Skeletal muscle tissue (tissue), 4 donors: ENCODE results near the gene SCYGR3. TPM values are rescaled to one million over a fixed set of nuclear protein-coding genes. Genes with fewer than 3 reads are reported as not detected.
"Not testable (repeated sequence)": the region's sequence is repeated elsewhere in the genome, so short reads cannot be mapped to it uniquely, and the experiment has no call there.

ENCODE experiments used
- H3K27ac ChIP-seq: one replicate; pipeline ENCODE4 v1.7.0; 2013; ENCODE audit warnings: mild to moderate bottlenecking, low read depth, low read length, inconsistent platforms
- H3K27me3 ChIP-seq, 3 donors: one replicate each; pipeline ENCODE4 v1.7.0; 2013; ENCODE audit warnings: low read length in 3 of 3; ENCODE audit not compliant: control insufficient read depth in 3 of 3, insufficient read depth in 3 of 3
- H3K36me3 ChIP-seq, 3 donors: one replicate each; pipeline ENCODE4 v1.7.0; 2013; ENCODE audit warnings: low read length in 3 of 3; ENCODE audit not compliant: control insufficient read depth in 3 of 3, insufficient read depth in 3 of 3
- H3K4me1 ChIP-seq, 3 donors: one replicate each; pipeline ENCODE4 v1.7.0; 2013; ENCODE audit warnings: low read length in 3 of 3, mild to moderate bottlenecking in 3 of 3; ENCODE audit not compliant: control insufficient read depth in 3 of 3, insufficient read depth in 3 of 3
- H3K4me3 ChIP-seq, 3 donors: one replicate each; pipeline ENCODE4 v1.7.0; 2013; ENCODE audit warnings: low read length in 3 of 3
- H3K9ac ChIP-seq, 3 donors: one replicate each; pipeline ENCODE4 v1.7.0; 2013; ENCODE audit warnings: low read length in 3 of 3, mild to moderate bottlenecking in 3 of 3, moderate library complexity in 2 of 3, low read depth in 1 of 3
- H3K9me3 ChIP-seq, 3 donors: one replicate each; pipeline ENCODE4 v1.7.0; 2013; ENCODE audit warnings: low read length in 3 of 3; ENCODE audit not compliant: control insufficient read depth in 3 of 3
- total RNA-seq: library from RNA; depleted of rRNA; stranded (reverse); fragments of >200 nt; gene quantifications from one replicate; pipeline ENCODE4 v1.2.3, GENCODE V29; 2014
- donor health status: Osteomylitis.

The SCYGR3 gene
- total RNA-seq, 1 donor from 2014 or later, result not detected

DNA sequence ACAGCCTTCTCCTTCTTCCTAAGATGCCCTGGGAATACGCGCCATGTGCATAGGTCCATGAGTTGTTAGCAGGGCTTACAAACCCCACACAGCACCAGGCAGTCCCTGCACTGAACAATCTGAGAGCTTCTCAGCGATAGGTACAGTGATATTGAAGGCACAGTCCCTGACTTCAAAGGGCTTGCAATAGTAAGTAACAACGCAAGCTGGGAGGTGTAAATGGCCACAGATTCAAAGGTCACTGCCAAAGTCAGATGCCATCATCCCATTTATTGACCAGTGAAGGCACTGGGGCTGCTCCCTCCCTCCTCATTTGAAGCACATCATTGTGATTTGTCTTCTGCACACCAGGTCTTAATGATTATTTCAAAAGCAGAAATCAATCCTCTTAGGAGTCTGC is 541 bp upstream of the SCYGR3 start:
- H3K4me1 ChIP-seq, result peaks cover 0 to 3% (median 2%) of the 10 kb centered on the region in 3 donors
- H3K27me3 ChIP-seq, result peaks cover 2 to 7% (median 5%) of the 10 kb centered on the region in 3 donors
- no peak overlapping the region for H3K4me3 ChIP-seq
- H3K36me3 ChIP-seq, result no peaks in the 10 kb centered on the region
- no peak overlapping the region for H3K27ac ChIP-seq
- no peak overlapping the region for H3K9ac ChIP-seq
- H3K9me3 ChIP-seq, result no peaks in the 10 kb centered on the region

DNA sequence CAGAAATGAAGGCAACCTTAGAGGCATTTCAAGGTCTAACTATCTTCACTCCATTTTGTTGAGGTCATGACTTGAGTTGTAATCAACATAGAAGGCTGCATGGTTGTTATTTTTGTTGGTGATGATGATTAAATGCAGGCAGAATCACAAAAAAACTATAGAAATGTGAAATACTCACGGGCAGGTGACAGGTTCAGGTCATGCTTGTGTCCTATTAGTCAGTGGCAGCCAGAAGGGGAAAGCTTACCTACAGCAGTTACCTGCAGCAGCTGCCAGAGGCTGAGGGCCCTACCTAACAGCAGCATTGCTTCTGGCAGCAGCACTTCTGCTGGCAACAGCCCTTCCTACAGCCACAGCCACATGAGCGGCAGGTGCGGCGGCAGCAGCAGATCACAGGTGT is 394 bp downstream of the SCYGR3 start:
- H3K27ac ChIP-seq, result no peak overlapping the region
- H3K4me1 ChIP-seq, result peaks cover 0 to 3% (median 2%) of the 10 kb centered on the region in 3 donors
- H3K27me3 ChIP-seq, result peaks cover 2 to 7% (median 5%) of the 10 kb centered on the region in 3 donors
- no peaks in the 10 kb centered on the region for H3K9me3 ChIP-seq
- H3K9ac ChIP-seq, result no peak overlapping the region
- H3K36me3 ChIP-seq, result no peaks in the 10 kb centered on the region
- H3K4me3 ChIP-seq, result no peak overlapping the region

DNA sequence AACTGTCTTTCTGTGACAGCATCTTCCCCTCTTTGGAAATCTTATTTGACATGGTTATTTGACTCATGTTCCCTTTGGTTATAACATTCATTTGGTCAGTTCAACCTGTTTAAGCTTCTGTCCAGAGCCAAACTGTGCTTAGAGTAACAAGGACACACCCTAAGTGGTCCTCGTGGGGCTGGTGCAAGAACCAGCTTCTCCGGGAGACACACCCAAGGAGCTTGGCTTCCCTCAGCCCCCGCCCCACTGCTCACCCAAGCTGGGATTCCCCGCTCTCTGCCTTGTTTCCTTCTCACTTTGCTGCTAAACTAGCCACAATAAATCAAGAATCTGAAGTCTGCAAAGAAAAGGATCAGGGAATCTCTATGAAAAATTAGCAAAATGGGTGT is 1.4 kb downstream of the SCYGR3 start:
- Histone ChIP-seq H3K9me3 (no peaks in the 10 kb centered on the region), H3K4me1 (peaks cover 0 to 3% (median 2%) of the 10 kb centered on the region in 3 donors), H3K36me3 (no peaks in the 10 kb centered on the region), H3K9ac (no peak overlapping the region), H3K27ac (no peak overlapping the region), H3K27me3 (peaks cover 2 to 7% (median 5%) of the 10 kb centered on the region in 3 donors), H3K4me3 (no peak overlapping the region)

DNA sequence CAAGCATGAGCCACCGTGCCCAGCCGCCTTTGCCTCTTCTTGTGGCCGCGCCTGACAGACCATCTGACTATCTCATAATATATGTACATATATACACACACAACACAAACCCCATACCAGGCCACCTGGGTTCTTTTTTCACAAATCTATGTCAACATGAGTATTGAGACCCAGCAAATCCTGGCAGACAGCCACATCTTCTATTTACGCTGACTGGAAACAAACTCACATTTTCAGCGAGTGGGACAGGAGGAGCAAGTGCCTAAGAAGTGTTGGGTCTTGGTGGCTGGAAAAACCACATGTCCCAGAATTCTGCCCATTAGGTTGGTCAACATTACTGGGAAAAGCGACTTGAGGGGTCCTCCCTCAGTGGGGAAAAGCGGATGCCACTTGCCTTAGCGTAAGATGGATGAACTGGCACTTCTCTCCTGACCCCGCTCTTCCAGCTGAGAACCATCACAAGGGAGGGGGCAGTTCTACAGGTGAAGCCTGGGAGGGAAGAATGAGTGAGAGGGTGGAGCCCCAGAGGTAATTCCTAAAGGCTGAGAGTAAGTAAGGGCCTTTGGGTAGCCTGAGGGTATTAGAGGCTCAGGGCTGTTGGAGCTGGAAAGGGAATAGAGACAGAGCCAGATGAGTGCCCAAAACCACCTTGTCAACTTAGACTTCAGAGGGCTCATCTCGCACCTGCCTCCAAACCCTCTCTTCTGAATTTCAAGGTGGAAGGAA is 1.9 kb downstream of the SCYGR3 start:
- H3K27me3 ChIP-seq, result peaks cover 2 to 7% (median 4%) of the 10 kb centered on the region in 3 donors
- no peak overlapping the region for H3K4me3 ChIP-seq
- H3K4me1 ChIP-seq, result peaks cover 0 to 3% (median 2%) of the 10 kb centered on the region in 3 donors

DNA sequence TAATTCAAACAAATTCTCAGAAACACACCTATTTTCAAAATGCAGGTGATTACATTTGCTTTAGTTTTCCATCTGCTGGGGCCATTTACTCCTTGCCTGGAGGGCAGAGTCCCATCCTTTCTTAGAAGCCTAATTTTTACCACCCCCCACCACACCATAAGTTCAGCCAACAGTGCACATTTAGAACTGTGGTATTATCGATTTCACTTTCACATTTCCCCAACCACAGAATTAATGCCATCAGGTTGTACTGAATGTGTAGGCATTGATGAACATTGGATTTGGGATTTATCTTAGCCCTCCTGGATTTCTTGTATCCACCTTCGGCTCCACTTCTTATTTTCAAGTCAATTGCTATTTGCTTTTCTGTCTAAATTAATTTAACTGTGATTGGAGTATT is 4.5 kb downstream of the SCYGR3 start:
- Histone ChIP-seq H3K4me3 (no peak overlapping the region), H3K9me3 (no peaks in the 10 kb centered on the region), H3K9ac (no peak overlapping the region), H3K27ac (no peak overlapping the region), H3K27me3 (peaks cover 0 to 1% (median 1%) of the 10 kb centered on the region in 3 donors), H3K36me3 (no peaks in the 10 kb centered on the region), H3K4me1 (no peaks in the 10 kb centered on the region)

More for the DNA sequence above, 1.9 kb downstream of the SCYGR3 start:
- Histone ChIP-seq H3K27ac (no peak overlapping the region), H3K9ac (no peak overlapping the region), H3K36me3 (no peaks in the 10 kb centered on the region), H3K9me3 (no peaks in the 10 kb centered on the region)

DNA sequence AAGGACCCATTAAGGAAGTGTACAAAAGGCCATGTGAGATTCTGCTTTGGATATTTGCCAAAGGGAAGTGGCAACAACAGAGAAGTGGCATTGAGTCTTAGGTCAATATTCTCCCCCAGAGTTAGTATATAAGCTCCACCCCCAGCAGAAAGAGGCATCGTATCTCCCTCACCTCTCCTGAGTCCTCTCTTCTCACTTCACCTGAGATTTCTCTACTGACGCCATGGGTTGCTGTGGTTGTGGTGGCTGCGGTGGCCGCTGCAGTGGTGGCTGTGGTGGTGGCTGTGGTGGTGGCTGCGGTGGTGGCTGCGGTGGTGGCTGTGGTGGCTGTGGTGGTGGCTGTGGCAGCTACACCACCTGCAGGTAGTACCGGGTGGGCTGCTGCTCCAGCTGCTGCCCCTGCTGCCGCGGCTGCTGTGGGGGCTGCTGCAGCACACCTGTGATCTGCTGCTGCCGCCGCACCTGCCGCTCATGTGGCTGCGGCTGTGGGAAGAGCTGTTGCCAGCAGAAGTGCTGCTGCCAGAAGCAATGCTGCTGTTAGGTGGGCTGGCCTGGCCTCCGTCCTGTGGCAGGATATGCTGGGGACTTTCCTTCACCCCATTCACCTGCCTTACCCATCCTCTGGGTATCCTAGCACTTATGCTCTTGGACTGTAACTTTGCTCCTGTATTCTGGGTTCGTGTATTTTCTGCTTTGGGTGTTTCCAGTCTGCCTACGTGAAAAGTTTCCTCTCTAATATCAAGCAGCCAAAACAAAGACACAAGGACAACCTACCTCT is 5.9 kb downstream of the SCYGR3 start:
- Histone ChIP-seq H3K4me3 (no peak overlapping the region), H3K4me1 (no peaks in the 10 kb centered on the region), H3K27ac (no peak overlapping the region), H3K36me3 (no peaks in the 10 kb centered on the region), H3K9ac (no peak overlapping the region), H3K27me3 (no peaks in the 10 kb centered on the region), H3K9me3 (no peaks in the 10 kb centered on the region)

DNA sequence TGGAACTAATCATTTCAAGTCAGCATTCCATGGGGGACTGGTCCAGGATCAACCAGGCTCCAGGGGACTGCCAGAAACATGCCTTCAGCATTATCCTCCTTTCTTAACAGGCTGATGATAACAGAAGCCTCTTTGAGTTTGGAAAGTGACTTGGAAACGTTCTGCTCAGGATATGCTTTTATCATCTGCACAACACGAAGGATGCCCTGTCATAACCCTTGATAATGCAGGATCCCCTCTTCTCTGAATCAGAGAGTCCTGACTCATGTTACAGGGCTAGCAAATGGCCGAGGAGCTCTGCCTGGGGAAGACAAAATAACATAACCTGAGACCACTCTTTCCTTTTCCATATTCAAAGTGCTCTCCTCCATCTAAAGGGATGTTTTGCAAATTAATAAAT is 6.7 kb downstream of the SCYGR3 start:
- Histone ChIP-seq H3K36me3 (no peaks in the 10 kb centered on the region), H3K27me3 (no peaks in the 10 kb centered on the region), H3K27ac (no peak overlapping the region), H3K9ac (no peak overlapping the region), H3K4me1 (no peaks in the 10 kb centered on the region), H3K9me3 (no peaks in the 10 kb centered on the region), H3K4me3 (no peak overlapping the region)

DNA sequence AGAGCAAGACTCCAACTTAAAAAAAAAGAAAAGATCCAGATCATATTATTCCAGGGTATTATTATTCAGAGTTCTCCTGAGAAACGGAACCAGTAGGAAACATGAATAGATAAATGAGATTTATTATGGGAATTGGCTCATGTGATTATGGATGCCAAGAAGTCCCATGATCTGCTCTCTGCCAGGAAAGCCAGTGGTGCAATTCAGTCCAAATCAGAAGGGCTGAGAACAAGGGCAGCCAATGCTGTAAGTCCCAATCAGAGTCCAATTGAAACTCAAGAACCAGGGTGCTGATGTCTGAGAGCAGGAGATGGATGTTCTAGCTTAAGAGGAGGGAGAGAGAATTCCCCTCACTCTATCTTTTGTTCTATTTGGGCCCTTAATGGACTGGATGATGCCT is 8.2 kb downstream of the SCYGR3 start:
- Histone ChIP-seq H3K9ac (no peak overlapping the region), H3K9me3 (no peaks in the 10 kb centered on the region), H3K4me1 (no peaks in the 10 kb centered on the region)

DNA sequence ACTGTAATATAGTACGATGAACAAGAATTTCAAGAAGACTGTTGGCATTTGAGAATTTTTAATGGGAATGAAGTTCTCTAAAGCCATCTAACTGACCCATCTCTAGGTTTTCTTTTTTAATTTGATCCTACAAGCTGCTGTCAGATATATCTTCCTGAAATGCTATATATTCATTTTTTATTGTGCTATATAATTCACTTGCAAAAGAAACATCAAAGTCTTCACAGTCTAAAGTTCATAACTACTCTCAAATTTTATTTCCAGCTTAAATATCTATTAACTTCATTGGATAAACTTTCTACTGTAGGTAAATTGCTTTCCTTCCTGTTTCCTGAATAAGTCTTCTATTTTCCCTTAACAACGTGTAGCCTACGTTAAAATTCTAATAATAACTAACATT is 12.3 kb downstream of the SCYGR3 start:
- Histone ChIP-seq H3K9ac (no peak overlapping the region), H3K4me3 (no peak overlapping the region), H3K4me1 (no peaks in the 10 kb centered on the region), H3K36me3 (no peaks in the 10 kb centered on the region), H3K27me3 (no peaks in the 10 kb centered on the region), H3K9me3 (no peaks in the 10 kb centered on the region), H3K27ac (no peak overlapping the region)

More for the DNA sequence above, 8.2 kb downstream of the SCYGR3 start:
- Histone ChIP-seq H3K36me3 (no peaks in the 10 kb centered on the region), H3K4me3 (no peak overlapping the region), H3K27ac (no peak overlapping the region), H3K27me3 (no peaks in the 10 kb centered on the region)

DNA sequence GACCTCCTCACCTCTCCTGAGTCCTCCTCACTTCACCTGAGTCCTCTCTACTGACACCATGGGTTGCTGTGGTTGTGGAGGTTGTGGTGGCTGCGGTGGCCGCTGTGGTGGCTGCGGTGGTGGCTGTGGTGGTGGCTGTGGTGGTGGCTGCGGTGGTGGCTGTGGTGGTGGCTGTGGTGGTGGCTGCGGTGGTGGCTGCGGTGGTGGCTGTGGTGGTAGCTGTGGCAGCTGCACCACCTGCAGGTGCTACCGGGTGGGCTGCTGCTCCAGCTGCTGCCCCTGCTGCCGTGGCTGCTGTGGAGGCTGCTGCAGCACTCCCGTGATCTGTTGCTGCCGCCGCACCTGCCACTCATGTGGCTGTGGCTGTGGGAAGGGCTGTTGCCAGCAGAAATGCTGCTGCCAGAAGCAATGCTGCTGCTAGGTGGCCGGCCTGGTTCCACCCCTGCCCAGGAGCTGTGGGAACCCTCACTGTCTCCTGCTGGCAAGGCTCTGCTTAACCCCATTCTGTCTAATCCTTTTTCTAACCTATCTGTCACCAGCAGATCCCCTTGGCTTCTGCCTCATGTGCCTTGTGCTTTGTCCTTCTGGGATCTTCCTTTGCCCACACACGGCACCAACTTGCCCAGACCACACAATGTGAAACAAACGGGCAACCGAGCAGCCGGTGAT is 15.7 kb downstream of the SCYGR3 start, which contains the start of gene SCYGR2:
Gene SCYGR2 (plus strand): TSS at position 59 of the 669 bp plus-strand sequence. CDS start 0 bp downstream, at position 59.
- H3K36me3 ChIP-seq, H3K27me3 ChIP-seq, H3K4me1 ChIP-seq, H3K27ac ChIP-seq, H3K9me3 ChIP-seq, H3K9ac ChIP-seq, H3K4me3 ChIP-seq: not testable (repeated sequence)
